ENCODE measurements around the gene USP16. TPM values are rescaled to one million over a fixed set of nuclear protein-coding genes. Genes with fewer than 3 reads are reported as not detected.
"Not testable (repeated sequence)": the region's sequence is repeated elsewhere in the genome, so short reads cannot be mapped to it uniquely, and the experiment has no call there.

The USP16 gene
- total RNA-seq, 1 experiment from 2014 or later: 39.3 TPM

DNA sequence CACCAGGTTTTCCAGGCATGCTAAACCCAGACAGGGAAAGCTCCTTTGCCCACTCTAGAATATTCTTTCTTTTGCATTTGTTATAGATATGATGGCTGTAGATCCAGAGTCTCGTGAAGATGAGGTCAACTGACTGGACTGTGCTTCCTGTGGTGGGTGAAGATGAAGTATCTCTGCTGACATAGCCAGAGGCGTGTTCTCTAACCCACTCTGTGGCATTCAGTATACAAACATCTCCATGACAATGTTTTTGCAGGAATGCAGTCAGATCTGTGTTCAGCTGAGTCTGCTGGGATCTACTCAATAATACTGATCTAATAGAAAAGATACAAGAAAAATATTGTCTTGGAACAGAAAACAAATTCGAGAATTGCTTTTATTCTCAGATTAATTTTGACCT is 16.7 kb upstream of the USP16 start:
- H3K27ac Mint-ChIP-seq (ENCODE audit: low read depth, unreplicated experiment): no peak overlapping the region
- ChIA-PET CTCF (no interaction called here), POLR2A (interaction anchor here (1.8 to 2.1 kb wide), 2 partner anchors 10 to 17 kb away, joined by 8 to 10 read pairs; partner anchors contain the start of gene USP16)
- intact Hi-C loops (cut with micrococcal nuclease): no loop called here
- TSS peak; percentile 17 for BruUV-seq (replicated peaks)
- no peaks in the 10 kb centered on the region for H3K9me3 Mint-ChIP-seq (ENCODE audit: unreplicated experiment)
- TF ChIP-seq, protein P1, sequence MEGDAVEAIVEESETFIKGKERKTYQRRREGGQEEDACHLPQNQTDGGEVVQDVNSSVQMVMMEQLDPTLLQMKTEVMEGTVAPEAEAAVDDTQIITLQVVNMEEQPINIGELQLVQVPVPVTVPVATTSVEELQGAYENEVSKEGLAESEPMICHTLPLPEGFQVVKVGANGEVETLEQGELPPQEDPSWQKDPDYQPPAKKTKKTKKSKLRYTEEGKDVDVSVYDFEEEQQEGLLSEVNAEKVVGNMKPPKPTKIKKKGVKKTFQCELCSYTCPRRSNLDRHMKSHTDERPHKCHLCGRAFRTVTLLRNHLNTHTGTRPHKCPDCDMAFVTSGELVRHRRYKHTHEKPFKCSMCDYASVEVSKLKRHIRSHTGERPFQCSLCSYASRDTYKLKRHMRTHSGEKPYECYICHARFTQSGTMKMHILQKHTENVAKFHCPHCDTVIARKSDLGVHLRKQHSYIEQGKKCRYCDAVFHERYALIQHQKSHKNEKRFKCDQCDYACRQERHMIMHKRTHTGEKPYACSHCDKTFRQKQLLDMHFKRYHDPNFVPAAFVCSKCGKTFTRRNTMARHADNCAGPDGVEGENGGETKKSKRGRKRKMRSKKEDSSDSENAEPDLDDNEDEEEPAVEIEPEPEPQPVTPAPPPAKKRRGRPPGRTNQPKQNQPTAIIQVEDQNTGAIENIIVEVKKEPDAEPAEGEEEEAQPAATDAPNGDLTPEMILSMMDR (IDR thresholded peaks at IDR 0.05; ENCODE audit: unreplicated experiment): no peak
- no peaks in the 10 kb centered on the region for H3K27me3 Mint-ChIP-seq (ENCODE audit: insufficient read depth, unreplicated experiment)
- no peak overlapping the region for H3K4me3 Mint-ChIP-seq (ENCODE audit: unreplicated experiment)
- peaks cover 35% of the 10 kb centered on the region for H3K36me3 Mint-ChIP-seq (ENCODE audit: insufficient read depth, unreplicated experiment)
- no peaks in the 10 kb centered on the region for H3K4me1 Mint-ChIP-seq (ENCODE audit: insufficient read depth, unreplicated experiment)
- no peak for DNase-seq (ENCODE audit: unreplicated experiment)

- Mint-ChIP-seq H3K27me3 (ENCODE audit: insufficient read depth, unreplicated experiment) (no peaks in the 10 kb centered on the region), H3K27ac (ENCODE audit: low read depth, unreplicated experiment) (no peak overlapping the region), H3K36me3 (ENCODE audit: insufficient read depth, unreplicated experiment) (peaks cover 35% of the 10 kb centered on the region), H3K4me3 (ENCODE audit: unreplicated experiment) (no peak overlapping the region), H3K9me3 (ENCODE audit: unreplicated experiment) (no peaks in the 10 kb centered on the region), H3K4me1 (ENCODE audit: insufficient read depth, unreplicated experiment) (no peaks in the 10 kb centered on the region)
- no TSS peak for BruUV-seq (replicated peaks)
- ChIA-PET CTCF (interaction anchor here (1.2 kb wide), 1 partner anchor 16 kb away, joined by 4 read pairs; the partner anchor contains the start of gene USP16), POLR2A (interaction anchor here (0.7 to 2.1 kb wide), 3 partner anchors 10 to 134 kb away, joined by 3 to 10 read pairs (median 8); partner anchors contain the start of gene USP16)
- no peak for DNase-seq (ENCODE audit: unreplicated experiment)
- TF ChIP-seq, protein P1 (IDR thresholded peaks at IDR 0.05; ENCODE audit: unreplicated experiment): no peak
- intact Hi-C loops (cut with micrococcal nuclease): no loop called here
Observed at GRCh38 chr21:29008367-29008766, 16.1 kb upstream of the USP16 start.

DNA sequence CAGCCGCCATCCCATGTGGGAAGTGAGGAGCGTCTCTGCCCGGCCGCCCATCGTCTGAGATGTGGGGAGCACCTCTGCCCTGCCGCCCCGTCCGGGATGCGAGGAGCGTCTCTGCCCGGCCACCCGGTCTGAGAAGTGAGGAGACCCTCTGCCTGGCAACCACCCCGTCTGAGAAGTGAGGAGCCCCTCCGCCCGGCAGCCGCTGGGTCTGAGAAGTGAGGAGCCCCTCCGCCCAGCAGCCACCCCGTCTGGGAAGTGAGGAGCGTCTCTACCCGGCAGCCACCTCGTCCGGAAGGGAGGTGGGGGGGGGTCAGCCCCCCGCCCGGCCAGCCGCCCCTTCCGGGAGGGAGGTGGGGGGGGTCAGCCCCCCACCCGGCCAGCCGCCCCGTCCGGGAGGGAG is 13.2 kb upstream of the USP16 start:
- H3K27ac Mint-ChIP-seq (ENCODE audit: low read depth, unreplicated experiment); intact Hi-C loops (cut with micrococcal nuclease); DNase-seq (ENCODE audit: unreplicated experiment); H3K27me3 Mint-ChIP-seq (ENCODE audit: insufficient read depth, unreplicated experiment); BruUV-seq (replicated peaks); POLR2A ChIA-PET; H3K4me3 Mint-ChIP-seq (ENCODE audit: unreplicated experiment); CTCF ChIA-PET; H3K9me3 Mint-ChIP-seq (ENCODE audit: unreplicated experiment); H3K4me1 Mint-ChIP-seq (ENCODE audit: insufficient read depth, unreplicated experiment): not testable (repeated sequence)
- H3K36me3 Mint-ChIP-seq (ENCODE audit: insufficient read depth, unreplicated experiment): peaks cover 23% of the 10 kb centered on the region

- no peak for DNase-seq (ENCODE audit: unreplicated experiment)
- H3K4me1 Mint-ChIP-seq (ENCODE audit: insufficient read depth, unreplicated experiment): peaks cover 11% of the 10 kb centered on the region
- H3K4me3 Mint-ChIP-seq (ENCODE audit: unreplicated experiment): peak overlapping the region; percentile 75
- no peaks in the 10 kb centered on the region for H3K9me3 Mint-ChIP-seq (ENCODE audit: unreplicated experiment)
- CTCF ChIA-PET: interaction anchor here (0.9 kb wide), 1 partner anchor 51 kb away, joined by 5 read pairs; no protein-coding TSS in a partner anchor
- H3K36me3 Mint-ChIP-seq (ENCODE audit: insufficient read depth, unreplicated experiment): peaks cover 6% of the 10 kb centered on the region
- no TSS peak for BruUV-seq (replicated peaks)
- H3K27ac Mint-ChIP-seq (ENCODE audit: low read depth, unreplicated experiment): peak overlapping the region; percentile 81
- POLR2A ChIA-PET: interaction anchor here (1.0 to 4.7 kb wide), 10 partner anchors 9 to 301 kb away, joined by 3 to 76 read pairs (median 8); partner anchors contain the start of genes CCT8 and LTN1
- TF ChIP-seq, protein P1 (IDR thresholded peaks at IDR 0.05; ENCODE audit: unreplicated experiment): no peak
- H3K27me3 Mint-ChIP-seq (ENCODE audit: insufficient read depth, unreplicated experiment): no peaks in the 10 kb centered on the region
- intact Hi-C loops (cut with micrococcal nuclease): no loop called here
Observed at GRCh38 chr21:29017639-29018237, 6.7 kb upstream of the USP16 start.

All from MCF 10A (cell line).